Mesenteric fat pad (tissue), 1 donor: ENCODE data around the gene SPA17. TPM values are rescaled to one million over a fixed set of nuclear protein-coding genes. Genes with fewer than 3 reads are reported as not detected.

Experiments
- DNase-seq: peaks from one replicate; pipeline ENCODE4 v3.0.0-alpha.2; 2020; ENCODE audit warnings: low spot score
- total RNA-seq: library from RNA; stranded (reverse); fragmentation: NEBNext Ultra II Directional; extraction: Animal tissue kit (Norgen Biotek cat#: 25700); gene quantifications from one replicate; pipeline ENCODE4 v1.2.1, GENCODE V29; 2021
- donor health status: DM: yes; HTN: yes; CAD: no.

The SPA17 gene
- total RNA-seq, 1 donor from 2014 or later: 4.0 TPM

- DNase-seq: no peak
Observed at GRCh38 chr11:124661553-124661952, 12.2 kb upstream of the SPA17 start.

- no peak for DNase-seq
Observed at GRCh38 chr11:124662106-124662505, 11.6 kb upstream of the SPA17 start.

GRCh38 chr11:124663861-124664260 lies 9.8 kb upstream of the SPA17 start:
- no peak for DNase-seq

GRCh38 chr11:124667601-124668000 lies 6.1 kb upstream of the SPA17 start:
- DNase-seq: no peak

GRCh38 chr11:124669193-124669592 lies 4.5 kb upstream of the SPA17 start:
- DNase-seq: no peak

- no peak for DNase-seq
Observed at GRCh38 chr11:124670732-124671131, 3.0 kb upstream of the SPA17 start.

- no peak for DNase-seq
Observed at GRCh38 chr11:124672536-124673215, 1.0 kb upstream of the SPA17 start.

GRCh38 chr11:124674168-124674517 lies 439 bp downstream of the SPA17 start:
- DNase-seq: no peak

GRCh38 chr11:124674571-124674970 lies 867 bp downstream of the SPA17 start:
- DNase-seq: no peak

- no peak for DNase-seq
Observed at GRCh38 chr11:124676386-124676785, 2.7 kb downstream of the SPA17 start.

GRCh38 chr11:124678416-124678815 lies 4.7 kb downstream of the SPA17 start:
- no peak for DNase-seq

GRCh38 chr11:124681421-124681820 lies 7.7 kb downstream of the SPA17 start:
- DNase-seq: no peak

GRCh38 chr11:124682443-124682842 lies 8.7 kb downstream of the SPA17 start:
- DNase-seq: no peak

- DNase-seq: no peak
Observed at GRCh38 chr11:124693142-124693541, 19.4 kb downstream of the SPA17 start.

- no peak for DNase-seq
Observed at GRCh38 chr11:124699547-124699946, 25.8 kb downstream of the SPA17 start.

- DNase-seq: no peak
Observed at GRCh38 chr11:124700028-124700427, 26.3 kb downstream of the SPA17 start.

GRCh38 chr11:124707829-124708228 lies 34.1 kb downstream of the SPA17 start:
- no peak for DNase-seq

GRCh38 chr11:124712392-124712791 lies 38.7 kb downstream of the SPA17 start:
- no peak for DNase-seq

- DNase-seq: no peak
Observed at GRCh38 chr11:124716591-124716990, 42.9 kb downstream of the SPA17 start.

GRCh38 chr11:124717421-124717785 lies 43.7 kb downstream of the SPA17 start:
- no peak for DNase-seq

- no peak for DNase-seq
Observed at GRCh38 chr11:124717786-124718651, 44.3 kb downstream of the SPA17 start.

- no peak for DNase-seq
Observed at GRCh38 chr11:124718801-124719200, 45.1 kb downstream of the SPA17 start.

- no peak for DNase-seq
Observed at GRCh38 chr11:124719534-124719933, 45.8 kb downstream of the SPA17 start.
